Stimulated activated CD4-positive, alpha-beta T cell treated with anti-CD3 and anti-CD28 coated beads, Interleukin-12 subunit alpha, Interleukin-12 subunit beta, amount 100 ng/mL, for 48 hours (primary cell): ENCODE results near the gene CDKN2B.
"Not testable (repeated sequence)": the region's sequence is repeated elsewhere in the genome, so short reads cannot be mapped to it uniquely, and the experiment has no call there.

Source experiments
- DNase-seq, 3 donors: peaks; one replicate each; pipeline ENCODE4 v3.0.0-alpha.2; 2020; ENCODE audit warnings: low read depth in 2 of 3, low spot score in 1 of 3

CDKN2B gene

DNA sequence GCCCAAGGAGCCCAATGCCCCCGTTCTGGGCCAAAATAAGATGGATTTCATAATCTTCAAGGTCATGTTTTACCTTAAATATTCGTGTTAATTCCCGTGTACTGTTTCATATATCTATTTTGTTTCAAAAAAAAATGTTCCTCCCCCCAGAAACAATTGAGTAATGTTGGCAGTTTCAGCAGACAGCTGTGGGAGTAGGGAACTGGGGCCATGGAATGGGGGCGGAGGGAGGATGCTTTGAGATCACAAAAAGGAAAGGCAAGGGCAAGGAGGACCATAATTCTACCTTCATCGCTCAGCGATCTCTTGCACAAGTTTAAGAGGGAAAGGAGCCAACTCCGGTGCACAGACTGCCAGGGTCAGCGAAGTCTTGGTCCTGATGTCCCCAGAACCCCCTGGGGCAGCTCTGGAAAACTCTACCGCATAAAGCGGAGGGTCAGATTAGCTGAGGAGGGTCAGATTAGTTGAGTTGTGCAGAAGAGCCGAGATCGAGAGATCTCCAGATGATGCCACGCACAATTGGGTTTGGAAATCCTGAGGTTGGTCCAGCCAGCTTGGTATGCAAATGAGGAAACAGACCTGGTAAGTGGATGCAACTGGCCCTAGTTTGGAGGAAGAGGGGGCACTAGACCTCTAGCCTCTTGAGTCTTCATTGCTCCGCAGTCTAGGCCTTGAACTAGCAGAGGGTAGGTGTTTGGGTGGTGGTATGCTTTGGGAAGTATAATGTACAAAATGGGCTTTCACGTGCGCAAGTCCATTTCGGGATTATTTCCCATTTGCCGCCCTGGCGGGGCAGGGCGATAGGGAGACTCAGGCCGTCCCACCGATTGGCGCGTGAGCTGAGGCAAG, 38.9 kb downstream of the CDKN2B start:
- no peak for DNase-seq

GRCh38 chr9:21969011-21969940, 39.8 kb downstream of the CDKN2B start:
- no peak for DNase-seq

DNA sequence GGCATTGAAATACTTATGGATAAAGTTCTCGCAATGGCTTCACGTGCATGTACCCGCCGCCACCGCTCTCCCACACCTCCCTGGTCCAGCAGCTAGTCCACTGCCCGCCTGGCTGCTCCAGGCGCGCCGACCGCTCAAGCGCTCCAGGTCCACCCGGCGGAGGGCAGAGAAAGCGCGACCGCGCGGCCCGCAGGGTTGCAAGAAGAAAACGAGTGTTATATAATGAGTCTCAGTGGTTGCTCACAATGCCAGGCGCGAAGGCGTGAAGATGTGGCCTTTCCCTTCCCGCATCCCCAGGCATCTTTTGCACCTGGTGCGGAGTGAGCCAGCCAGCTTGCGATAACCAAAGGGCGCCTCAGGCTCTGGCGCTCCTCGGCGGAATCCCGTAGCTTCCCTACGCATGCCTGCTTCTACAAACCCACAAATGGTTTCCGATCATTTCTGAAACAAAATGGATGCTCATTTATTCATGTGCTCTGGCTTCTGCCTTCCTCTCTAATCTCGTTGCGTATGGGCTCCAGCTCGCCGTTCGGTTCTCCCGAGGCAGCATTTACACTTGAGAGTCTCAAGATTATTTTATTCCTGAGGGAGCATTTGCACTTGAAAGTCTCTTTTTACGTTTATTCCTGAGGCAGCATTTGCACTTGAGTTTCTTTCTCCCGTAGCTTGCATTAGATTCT, 40.6 kb downstream of the CDKN2B start:
- DNase-seq: no peak

GRCh38 chr9:21967702-21968101, 41.4 kb downstream of the CDKN2B start:
- DNase-seq: no peak

- DNase-seq: no peak
These were observed 41.9 kb downstream of the CDKN2B start for GRCh38 chr9:21967169-21967568.

DNA sequence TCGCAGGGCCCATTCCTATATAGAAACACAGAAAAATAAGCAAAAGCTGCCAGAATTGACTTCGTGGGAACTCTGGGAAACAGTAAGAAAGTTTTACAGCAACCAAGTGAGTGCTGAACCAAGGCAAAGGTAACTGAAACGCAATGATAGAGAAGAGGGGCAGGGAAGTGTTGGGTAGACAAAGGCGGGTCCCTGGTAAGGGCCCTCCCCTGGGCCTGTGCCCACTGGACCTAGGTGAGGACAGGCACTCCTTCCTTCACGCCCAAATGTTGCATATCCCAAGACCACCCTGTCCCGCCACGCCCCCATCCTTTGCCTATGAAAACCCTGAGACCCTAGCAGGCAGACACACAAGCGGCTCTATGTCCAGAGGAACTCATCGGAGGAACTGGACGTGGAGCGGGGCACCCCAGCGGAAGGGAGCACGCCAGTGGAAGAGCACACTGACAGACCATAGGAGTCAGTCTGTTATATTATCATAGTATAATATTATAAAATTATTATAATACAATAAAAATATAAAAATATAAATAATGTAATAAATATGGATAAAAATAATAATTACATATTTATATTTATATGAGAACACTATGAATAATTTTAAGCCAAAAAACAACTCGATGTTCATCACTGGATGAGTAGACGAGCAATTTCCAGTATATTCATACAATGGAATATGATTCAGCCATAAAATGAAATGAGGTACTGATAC, 42.8 kb downstream of the CDKN2B start:
- no peak for DNase-seq

GRCh38 chr9:21965401-21965951, 43.6 kb downstream of the CDKN2B start:
- peak in 2 of 3 donors; percentile 23 to 43 for DNase-seq

DNA sequence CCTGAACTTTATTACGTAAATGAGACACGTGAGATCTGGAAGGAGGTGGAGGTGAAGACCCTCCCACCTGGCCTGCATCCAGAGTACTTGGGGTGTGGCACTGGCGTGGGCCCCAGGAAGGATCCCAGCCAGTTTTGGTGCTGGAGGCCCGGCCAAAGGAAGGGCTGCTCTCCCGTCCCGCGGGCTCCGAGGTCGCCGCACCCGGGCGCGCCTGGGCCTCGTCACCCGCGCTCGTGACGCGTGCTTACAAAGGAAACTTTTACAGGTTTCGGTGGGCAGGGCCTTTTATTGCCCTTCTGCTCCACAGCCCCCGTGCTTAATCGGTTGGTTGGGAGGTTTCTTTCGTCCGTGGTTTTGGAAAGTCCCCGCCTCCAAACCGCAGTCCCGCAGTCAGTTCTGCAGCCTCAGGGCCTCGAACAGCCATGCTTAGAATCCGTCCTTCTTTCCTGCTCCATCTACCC, 44.1 kb downstream of the CDKN2B start:
- DNase-seq: peak; percentile 28 to 56 (median 37)

- DNase-seq: no peak
These were observed 47.5 kb downstream of the CDKN2B start for GRCh38 chr9:21961569-21961968.

- not testable (repeated sequence) for DNase-seq
These were observed 49.8 kb downstream of the CDKN2B start for GRCh38 chr9:21959268-21959667.

DNA sequence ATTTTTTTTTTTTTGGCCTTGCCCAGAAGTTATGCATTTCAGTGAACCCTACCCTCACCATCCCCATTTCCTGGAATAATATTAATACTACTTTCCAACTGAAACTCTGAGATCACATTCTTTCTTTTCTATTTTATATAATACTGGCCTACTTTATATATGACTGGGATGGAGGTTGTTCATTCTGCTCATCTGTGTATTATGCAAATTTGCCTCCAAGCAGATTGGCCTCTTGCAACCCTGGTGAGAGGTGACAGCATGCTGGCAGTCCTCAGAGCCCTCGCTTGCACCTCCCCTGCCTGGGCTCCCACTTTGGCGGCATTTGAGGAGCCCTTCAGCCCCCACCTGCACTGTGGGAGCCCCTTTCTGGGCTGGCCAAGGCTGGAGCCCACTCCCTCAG, 50.3 kb downstream of the CDKN2B start:
- DNase-seq: no peak
